Glutamatergic neuron (in vitro differentiated cells): ENCODE data around the gene TMEM179. TPM values are rescaled to one million over a fixed set of nuclear protein-coding genes. Genes with fewer than 3 reads are reported as not detected.

Experiments used
- DNase-seq: peaks from one replicate; pipeline ENCODE4 v3.0.0; 2022
- H3K27ac Mint-ChIP-seq: one replicate; pipeline ENCODE4 v1.8.0; 2020; ENCODE audit warnings: mild to moderate bottlenecking, mixed read lengths, inconsistent platforms; ENCODE audit not compliant: unreplicated experiment
- H3K27me3 Mint-ChIP-seq: one replicate; pipeline ENCODE4 v1.8.0; 2020; ENCODE audit warnings: mild to moderate bottlenecking, moderate library complexity, mixed read lengths, inconsistent platforms; ENCODE audit not compliant: unreplicated experiment
- H3K36me3 Mint-ChIP-seq: one replicate; pipeline ENCODE4 v1.8.0; 2020; ENCODE audit warnings: mild to moderate bottlenecking, mixed read lengths, inconsistent platforms; ENCODE audit not compliant: unreplicated experiment
- H3K4me1 Mint-ChIP-seq: one replicate; pipeline ENCODE4 v1.8.0; 2020; ENCODE audit warnings: mild to moderate bottlenecking, low read depth, mixed read lengths, inconsistent platforms; ENCODE audit not compliant: unreplicated experiment
- H3K4me3 Mint-ChIP-seq: one replicate; pipeline ENCODE4 v1.8.0; 2020; ENCODE audit warnings: mild to moderate bottlenecking, mixed read lengths, inconsistent platforms; ENCODE audit not compliant: unreplicated experiment
- H3K9me3 Mint-ChIP-seq: one replicate; pipeline ENCODE4 v1.8.0; 2020; ENCODE audit warnings: mild to moderate bottlenecking, moderate library complexity, mixed read lengths, inconsistent platforms; ENCODE audit not compliant: unreplicated experiment
- CTCF ChIP-seq: fragments of 200-600 bp; sonication (generic); IDR thresholded peaks from one replicate; pipeline ENCODE4 v1.5.0; 2021; ENCODE audit not compliant: partially characterized antibody, unreplicated experiment
- total RNA-seq: library from RNA; stranded (reverse); fragmentation: NEBNext Ultra II Directional; extraction: Animal tissue kit (Norgen Biotek cat#: 25700); gene quantifications from one replicate; pipeline ENCODE4 v1.2.1, GENCODE V29; 2021; ENCODE audit not compliant: unreplicated experiment

Gene TMEM179
- total RNA-seq, 1 donor from 2014 or later, result 28.8 TPM

- Mint-ChIP-seq H3K27ac (no peak overlapping the region), H3K4me3 (no peak overlapping the region), H3K9me3 (peaks cover 10% of the 10 kb centered on the region), H3K27me3 (peaks cover 25% of the 10 kb centered on the region), H3K36me3 (peaks cover 6% of the 10 kb centered on the region), H3K4me1 (peaks cover 3% of the 10 kb centered on the region)
- no peak for DNase-seq
- no peak for TF ChIP-seq CTCF
Measured at GRCh38 chr14:104601786-104602185, 2.8 kb downstream of the TMEM179 start.

- TF ChIP-seq CTCF, result no peak
- H3K9me3 Mint-ChIP-seq, result peaks cover 10% of the 10 kb centered on the region
- H3K4me3 Mint-ChIP-seq, result no peak overlapping the region
- H3K36me3 Mint-ChIP-seq, result peaks cover 5% of the 10 kb centered on the region
- no peak for DNase-seq
- peaks cover 3% of the 10 kb centered on the region for H3K4me1 Mint-ChIP-seq
- H3K27me3 Mint-ChIP-seq, result peaks cover 24% of the 10 kb centered on the region
- no peak overlapping the region for H3K27ac Mint-ChIP-seq
Measured at GRCh38 chr14:104600805-104601204, 3.8 kb downstream of the TMEM179 start.

GRCh38 chr14:104600141-104600643, 4.4 kb downstream of the TMEM179 start:
- peak overlapping the region; percentile 0 for H3K27ac Mint-ChIP-seq
- peaks cover 20% of the 10 kb centered on the region for H3K27me3 Mint-ChIP-seq

GRCh38 chr14:104599446-104599845, 5.1 kb downstream of the TMEM179 start:
- Mint-ChIP-seq H3K9me3 (peaks cover 5% of the 10 kb centered on the region), H3K36me3 (peaks cover 5% of the 10 kb centered on the region), H3K27me3 (peaks cover 17% of the 10 kb centered on the region), H3K4me1 (peaks cover 3% of the 10 kb centered on the region), H3K27ac (no peak overlapping the region), H3K4me3 (no peak overlapping the region)
- no peak for DNase-seq
- TF ChIP-seq CTCF, result no peak

More at GRCh38 chr14:104600141-104600643, 4.4 kb downstream of the TMEM179 start:
- H3K4me1 Mint-ChIP-seq, result peaks cover 3% of the 10 kb centered on the region
- no peak overlapping the region for H3K4me3 Mint-ChIP-seq
- peaks cover 5% of the 10 kb centered on the region for H3K36me3 Mint-ChIP-seq
- no peak for TF ChIP-seq CTCF
- H3K9me3 Mint-ChIP-seq, result peaks cover 8% of the 10 kb centered on the region
- peak; percentile 24 for DNase-seq

GRCh38 chr14:104598910-104599273, 5.7 kb downstream of the TMEM179 start:
- peak; percentile 12 for DNase-seq

More at GRCh38 chr14:104598910-104599273, 5.7 kb downstream of the TMEM179 start:
- Mint-ChIP-seq H3K4me3 (no peak overlapping the region), H3K9me3 (peaks cover 5% of the 10 kb centered on the region), H3K4me1 (peaks cover 3% of the 10 kb centered on the region), H3K36me3 (peaks cover 5% of the 10 kb centered on the region), H3K27ac (no peak overlapping the region), H3K27me3 (peaks cover 16% of the 10 kb centered on the region)
- no peak for TF ChIP-seq CTCF
